Spinal cord (tissue), 10 donors: Measurements from ENCODE around the gene TTYH2. TPM values are rescaled to one million over a fixed set of nuclear protein-coding genes. Genes with fewer than 3 reads are reported as not detected.
A peak's percentile ranks its signal among the peaks of the same experiment; 100 is the strongest.

Source experiments
- DNase-seq, 6 donors: peaks; one replicate each; pipeline versions ENCODE4 v3.0.0 to v3.0.0-alpha.2; 2013 to 2015; ENCODE audit warnings: low spot score in 6 of 6, low read depth in 4 of 6
- H3K27ac ChIP-seq: one replicate; pipeline ENCODE4 v1.5.1; 2013; ENCODE audit warnings: low read depth, low read length, control low read depth
- H3K27me3 ChIP-seq: one replicate; pipeline ENCODE4 v1.6.1; 2013; ENCODE audit warnings: low read length; ENCODE audit not compliant: control insufficient read depth, insufficient read depth
- H3K36me3 ChIP-seq: one replicate; pipeline ENCODE4 v1.6.1; 2013; ENCODE audit warnings: low read length; ENCODE audit not compliant: control insufficient read depth, insufficient read depth
- H3K4me1 ChIP-seq: one replicate; pipeline ENCODE4 v1.6.1; 2013; ENCODE audit warnings: low read length; ENCODE audit not compliant: control insufficient read depth, insufficient read depth
- H3K4me3 ChIP-seq: one replicate; pipeline ENCODE4 v1.5.1; 2013; ENCODE audit warnings: low read depth, low read length, control low read depth
- H3K9me3 ChIP-seq: one replicate; pipeline ENCODE4 v1.6.1; 2013; ENCODE audit warnings: low read length; ENCODE audit not compliant: control insufficient read depth, insufficient read depth
- WGBS: methylation state at CpG from one replicate; pipeline ENCODE4 v1.1.5; 2013; ENCODE audit warnings: missing lambda C conversion rate; ENCODE audit not compliant: insufficient coverage; 5-methylcytosine and 5-hydroxymethylcytosine counted together
- polyA plus RNA-seq, 2 donors: library from polyadenylated mRNA; unstranded; fragments of 120-200 nt; gene quantifications; one replicate each; pipeline ENCODE4 v1.2.1, GENCODE V29; 2013; ENCODE audit not compliant: insufficient read length in 2 of 2
- total RNA-seq, 2 donors: library from RNA; depleted of rRNA in 1 of 2; stranded (reverse); fragments of 120-200 nt in 1 of 2; fragments of >200 nt in 1 of 2; gene quantifications; one replicate each; pipeline versions ENCODE4 v1.2.3 to v1.2.4, GENCODE V29; 2013 to 2014
- donor health status: healthy.

TTYH2 gene
- total and polyA plus RNA-seq, 4 donors = 25.0 to 66.4 (median 43.4) TPM

DNA sequence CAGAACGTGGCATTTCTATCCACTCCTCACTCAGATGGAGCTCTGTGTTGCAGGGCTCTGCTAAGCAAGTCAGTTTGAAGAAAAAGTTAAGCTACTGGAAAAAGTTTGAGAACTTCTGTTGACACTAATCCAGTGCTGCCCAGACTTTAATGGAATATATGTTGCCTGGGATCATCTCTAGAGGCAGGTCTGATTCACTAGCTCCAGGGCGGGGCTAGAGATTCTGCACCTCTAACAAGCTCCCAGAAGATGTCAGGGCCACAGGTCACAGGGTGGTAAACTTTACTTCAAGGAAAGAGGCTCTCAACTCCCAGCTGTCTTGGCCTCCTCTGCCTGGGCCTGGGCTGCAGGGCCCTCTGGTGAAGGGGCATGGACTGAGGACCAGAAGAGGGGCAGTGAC is 6.8 kb downstream of the TTYH2 start:
- no peaks in the 10 kb centered on the region for H3K9me3 ChIP-seq
- peaks cover 59% of the 10 kb centered on the region for H3K36me3 ChIP-seq
- 93% methylated on average over 2 of the region's 2 CpGs for WGBS
- no peak overlapping the region for H3K4me3 ChIP-seq
- no peak for DNase-seq
- no peak overlapping the region for H3K27ac ChIP-seq
- H3K4me1 ChIP-seq = peaks cover 37% of the 10 kb centered on the region
- no peaks in the 10 kb centered on the region for H3K27me3 ChIP-seq

DNA sequence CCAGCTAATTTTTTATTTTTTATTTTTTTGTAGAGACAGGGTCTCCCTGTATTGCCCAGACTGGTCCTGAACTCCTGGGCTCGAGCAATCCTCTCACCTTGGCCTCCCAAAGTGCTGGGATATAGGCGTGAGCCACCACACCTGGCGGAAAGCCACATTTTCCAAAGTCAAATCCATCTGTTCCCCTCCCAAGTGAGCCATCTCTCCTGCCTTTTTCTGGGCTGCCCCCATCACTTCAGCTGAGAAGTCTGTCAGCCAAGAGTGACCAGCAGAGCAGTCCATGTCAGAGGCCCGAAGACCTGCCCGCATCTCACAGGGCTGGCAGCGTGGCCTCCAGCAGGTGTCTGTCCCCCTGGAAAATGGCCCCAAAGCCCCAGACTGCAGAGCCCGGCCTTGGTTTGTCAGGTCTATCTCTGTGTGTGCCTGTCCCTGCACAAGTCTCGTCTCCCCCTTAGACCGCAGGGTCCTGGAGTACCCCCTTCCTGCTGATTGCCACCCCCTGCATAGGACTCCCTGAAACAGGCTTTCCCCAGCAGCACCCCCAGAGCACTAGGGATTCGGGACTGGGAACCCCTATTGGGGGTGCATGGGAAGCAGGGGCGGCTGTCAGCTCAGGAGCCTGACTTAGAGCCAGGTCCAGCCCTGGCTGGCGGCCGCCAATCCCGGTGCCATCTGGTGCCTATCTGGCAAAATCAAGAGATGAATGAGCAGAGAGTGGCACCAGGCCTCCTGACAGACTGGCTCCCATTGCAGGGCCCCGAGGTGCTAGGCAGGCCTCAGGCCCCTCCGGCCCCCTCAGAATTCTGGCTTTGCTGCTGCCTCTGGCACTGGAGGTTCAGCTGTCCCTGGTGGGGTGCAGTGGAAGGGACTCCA is 7.8 kb downstream of the TTYH2 start:
- DNase-seq = peak in 1 of 6 donors; percentile 71
- no peaks in the 10 kb centered on the region for H3K27me3 ChIP-seq
- 82% methylated on average over 16 of the region's 16 CpGs for WGBS
- H3K27ac ChIP-seq = no peak overlapping the region
- H3K36me3 ChIP-seq = peaks cover 65% of the 10 kb centered on the region
- no peak overlapping the region for H3K4me3 ChIP-seq
- peaks cover 28% of the 10 kb centered on the region for H3K4me1 ChIP-seq
- no peaks in the 10 kb centered on the region for H3K9me3 ChIP-seq

- Histone ChIP-seq H3K36me3 (peaks cover 64% of the 10 kb centered on the region), H3K4me1 (peaks cover 15% of the 10 kb centered on the region), H3K27me3 (no peaks in the 10 kb centered on the region), H3K9me3 (no peaks in the 10 kb centered on the region), H3K27ac (no peak overlapping the region), H3K4me3 (no peak overlapping the region)
- WGBS = 96% methylated on average over 13 of the region's 13 CpGs
- no peak for DNase-seq
Measured at GRCh38 chr17:74222399-74222798, 9.0 kb downstream of the TTYH2 start.

GRCh38 chr17:74223901-74224300 is 10.5 kb downstream of the TTYH2 start:
- 92% methylated on average over 14 of the region's 14 CpGs for WGBS
- peaks cover 57% of the 10 kb centered on the region for H3K36me3 ChIP-seq
- no peak for DNase-seq
- H3K4me3 ChIP-seq = no peak overlapping the region
- H3K9me3 ChIP-seq = no peaks in the 10 kb centered on the region
- no peak overlapping the region for H3K27ac ChIP-seq
- H3K27me3 ChIP-seq = no peaks in the 10 kb centered on the region
- peaks cover 4% of the 10 kb centered on the region for H3K4me1 ChIP-seq

GRCh38 chr17:74224959-74225725 is 11.8 kb downstream of the TTYH2 start:
- no peaks in the 10 kb centered on the region for H3K27me3 ChIP-seq
- H3K4me1 ChIP-seq = peaks cover 4% of the 10 kb centered on the region
- H3K27ac ChIP-seq = no peak overlapping the region
- H3K4me3 ChIP-seq = no peak overlapping the region
- WGBS = 94% methylated on average over 17 of the region's 20 CpGs
- peaks cover 59% of the 10 kb centered on the region for H3K36me3 ChIP-seq
- DNase-seq = no peak
- no peaks in the 10 kb centered on the region for H3K9me3 ChIP-seq

DNA sequence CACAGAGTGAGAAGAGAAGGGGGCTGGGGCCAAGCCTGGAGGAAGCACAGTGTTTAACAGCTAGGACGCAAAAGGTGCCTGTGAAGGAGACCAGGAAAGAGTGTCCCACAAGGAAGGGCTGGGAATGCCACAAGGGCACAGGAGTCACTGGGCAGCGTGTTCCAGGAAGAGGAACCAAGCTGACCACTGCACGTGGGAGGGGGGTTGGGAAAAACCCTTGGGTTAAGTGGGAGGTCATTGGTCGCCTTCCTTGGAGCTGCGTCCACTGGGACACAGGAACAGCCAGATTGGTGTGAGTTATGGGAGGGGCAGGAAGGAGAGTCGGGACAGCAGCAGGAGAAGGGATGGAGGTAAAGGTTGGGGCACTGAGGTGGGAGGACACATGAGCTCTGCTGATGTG is 12.9 kb downstream of the TTYH2 start:
- WGBS = 87% methylated on average over 6 of the region's 6 CpGs
- Histone ChIP-seq H3K36me3 (peaks cover 63% of the 10 kb centered on the region), H3K9me3 (no peaks in the 10 kb centered on the region), H3K4me1 (peaks cover 4% of the 10 kb centered on the region), H3K27me3 (no peaks in the 10 kb centered on the region), H3K4me3 (no peak overlapping the region), H3K27ac (no peak overlapping the region)
- no peak for DNase-seq

DNA sequence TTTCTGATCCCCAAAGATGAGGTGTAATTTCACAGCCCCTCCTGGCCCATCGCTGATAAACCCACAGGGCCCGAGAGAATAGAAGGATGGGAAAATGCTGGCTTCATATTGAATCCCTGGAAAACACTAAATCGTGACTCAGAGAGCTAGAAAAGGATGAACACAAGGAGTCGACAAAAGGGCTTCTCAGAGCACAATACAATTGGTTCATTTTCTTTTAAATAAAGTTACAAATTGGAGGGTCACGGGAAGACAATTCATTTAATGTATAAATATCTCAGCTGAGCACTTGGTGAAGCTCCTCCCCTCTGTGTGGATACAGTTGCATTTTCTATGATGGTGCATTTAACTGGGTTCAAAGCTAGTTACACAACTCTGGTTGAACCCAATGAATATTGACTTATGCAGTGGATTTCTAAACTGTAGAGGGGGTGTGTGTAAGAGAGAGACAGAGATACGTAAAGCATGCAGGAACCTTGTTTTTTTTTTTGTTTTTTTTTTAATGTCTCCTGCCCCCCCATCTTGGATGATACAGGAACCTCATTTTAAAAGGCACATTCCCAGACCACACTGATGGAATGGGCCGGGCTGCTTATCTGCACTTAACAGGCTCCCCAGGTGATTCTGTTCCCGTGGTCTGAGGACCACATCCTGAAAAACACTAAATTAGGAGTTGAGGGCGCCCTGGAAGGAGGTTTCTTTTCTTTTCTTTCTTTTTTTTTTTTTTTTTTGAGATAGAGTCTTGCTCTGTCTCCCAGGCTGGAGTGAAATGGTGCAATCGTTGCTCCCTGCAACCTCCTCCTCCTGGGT is 14.1 kb downstream of the TTYH2 start:
- DNase-seq = no peak
- Histone ChIP-seq H3K27ac (no peak overlapping the region), H3K27me3 (no peaks in the 10 kb centered on the region), H3K9me3 (no peaks in the 10 kb centered on the region), H3K4me3 (no peak overlapping the region), H3K36me3 (peaks cover 63% of the 10 kb centered on the region), H3K4me1 (peaks cover under 1% of the 10 kb centered on the region)
- WGBS = 80% methylated on average over 1 of the region's 10 CpGs

- H3K27ac ChIP-seq = no peak overlapping the region
- peaks cover 67% of the 10 kb centered on the region for H3K36me3 ChIP-seq
- WGBS = 100% methylated on average over 2 of the region's 5 CpGs
- no peak overlapping the region for H3K4me3 ChIP-seq
- H3K27me3 ChIP-seq = no peaks in the 10 kb centered on the region
- no peaks in the 10 kb centered on the region for H3K9me3 ChIP-seq
- DNase-seq = no peak
- peaks cover 10% of the 10 kb centered on the region for H3K4me1 ChIP-seq
Measured at GRCh38 chr17:74228306-74228978, 15.1 kb downstream of the TTYH2 start.

GRCh38 chr17:74230896-74231295 is 17.5 kb downstream of the TTYH2 start:
- Histone ChIP-seq H3K4me3 (no peak overlapping the region), H3K4me1 (peaks cover 28% of the 10 kb centered on the region), H3K27ac (no peak overlapping the region), H3K27me3 (no peaks in the 10 kb centered on the region), H3K9me3 (no peaks in the 10 kb centered on the region), H3K36me3 (peaks cover 51% of the 10 kb centered on the region)
- DNase-seq = no peak
- 79% methylated on average over 13 of the region's 16 CpGs for WGBS
